ENCODE measurements around the gene APCDD1L.

Gene APCDD1L

GRCh38 chr20:58496429-58496769 is 18.8 kb downstream of the APCDD1L start:
- CTCF ChIA-PET: no interaction called here
- DNase-seq: no peak
- Mint-ChIP-seq H3K4me1 (no peaks in the 10 kb centered on the region), H3K36me3 (no peaks in the 10 kb centered on the region), H3K4me3 (no peak overlapping the region), H3K9me3 (no peaks in the 10 kb centered on the region), H3K27me3 (peaks cover 15% of the 10 kb centered on the region), H3K27ac (no peak overlapping the region)

GRCh38 chr20:58495623-58496428 is 19.4 kb downstream of the APCDD1L start:
- peaks cover 15% of the 10 kb centered on the region for H3K27me3 Mint-ChIP-seq
- no peak for DNase-seq
- CTCF ChIA-PET: no interaction called here
- H3K4me3 Mint-ChIP-seq: no peak overlapping the region
- no peaks in the 10 kb centered on the region for H3K4me1 Mint-ChIP-seq
- no peaks in the 10 kb centered on the region for H3K36me3 Mint-ChIP-seq
- no peak overlapping the region for H3K27ac Mint-ChIP-seq
- no peaks in the 10 kb centered on the region for H3K9me3 Mint-ChIP-seq

GRCh38 chr20:58494923-58495622 is 20.1 kb downstream of the APCDD1L start:
- H3K27ac Mint-ChIP-seq: no peak overlapping the region
- no peaks in the 10 kb centered on the region for H3K4me1 Mint-ChIP-seq
- DNase-seq: no peak
- no peaks in the 10 kb centered on the region for H3K36me3 Mint-ChIP-seq
- H3K4me3 Mint-ChIP-seq: no peak overlapping the region
- CTCF ChIA-PET: no interaction called here
- H3K27me3 Mint-ChIP-seq: peaks cover 16% of the 10 kb centered on the region
- no peaks in the 10 kb centered on the region for H3K9me3 Mint-ChIP-seq

- H3K27ac Mint-ChIP-seq: no peak overlapping the region
- DNase-seq: no peak
- no peaks in the 10 kb centered on the region for H3K4me1 Mint-ChIP-seq
- H3K27me3 Mint-ChIP-seq: peaks cover 20% of the 10 kb centered on the region
- no peak overlapping the region for H3K4me3 Mint-ChIP-seq
- CTCF ChIA-PET: no interaction called here
- no peaks in the 10 kb centered on the region for H3K36me3 Mint-ChIP-seq
- H3K9me3 Mint-ChIP-seq: peaks cover 9% of the 10 kb centered on the region
These were observed 22.2 kb downstream of the APCDD1L start for GRCh38 chr20:58492795-58493524.

- Mint-ChIP-seq H3K9me3 (peaks cover 11% of the 10 kb centered on the region), H3K4me3 (no peak overlapping the region), H3K27me3 (peaks cover 20% of the 10 kb centered on the region), H3K27ac (no peak overlapping the region), H3K36me3 (no peaks in the 10 kb centered on the region), H3K4me1 (no peaks in the 10 kb centered on the region)
- CTCF ChIA-PET: interaction anchor here (0.9 kb wide), 1 partner anchor 11 kb away, joined by 3 read pairs; no protein-coding TSS in a partner anchor
- no peak for DNase-seq
These were observed 23.0 kb downstream of the APCDD1L start for GRCh38 chr20:58492074-58492718.

GRCh38 chr20:58486207-58486606 is 29.0 kb downstream of the APCDD1L start:
- Mint-ChIP-seq H3K4me1 (peaks cover 3% of the 10 kb centered on the region), H3K9me3 (peaks cover 24% of the 10 kb centered on the region), H3K27ac (no peak overlapping the region), H3K36me3 (no peaks in the 10 kb centered on the region), H3K4me3 (no peak overlapping the region), H3K27me3 (peaks cover 35% of the 10 kb centered on the region)
- CTCF ChIA-PET: no interaction called here
- no peak for DNase-seq

- H3K36me3 Mint-ChIP-seq: no peaks in the 10 kb centered on the region
- no peak for DNase-seq
- no peak overlapping the region for H3K27ac Mint-ChIP-seq
- peaks cover 32% of the 10 kb centered on the region for H3K27me3 Mint-ChIP-seq
- peaks cover 24% of the 10 kb centered on the region for H3K9me3 Mint-ChIP-seq
- no peak overlapping the region for H3K4me3 Mint-ChIP-seq
- peaks cover 3% of the 10 kb centered on the region for H3K4me1 Mint-ChIP-seq
- CTCF ChIA-PET: no interaction called here
These were observed 29.8 kb downstream of the APCDD1L start for GRCh38 chr20:58485393-58485792.

GRCh38 chr20:58483470-58483869 is 31.7 kb downstream of the APCDD1L start:
- no peak overlapping the region for H3K27ac Mint-ChIP-seq
- no peaks in the 10 kb centered on the region for H3K36me3 Mint-ChIP-seq
- H3K4me3 Mint-ChIP-seq: no peak overlapping the region
- CTCF ChIA-PET: no interaction called here
- peaks cover 28% of the 10 kb centered on the region for H3K27me3 Mint-ChIP-seq
- no peak for DNase-seq
- H3K4me1 Mint-ChIP-seq: peaks cover 3% of the 10 kb centered on the region
- H3K9me3 Mint-ChIP-seq: peaks cover 17% of the 10 kb centered on the region

- DNase-seq: no peak
- Mint-ChIP-seq H3K36me3 (no peaks in the 10 kb centered on the region), H3K9me3 (peaks cover 16% of the 10 kb centered on the region), H3K27ac (no peak overlapping the region), H3K27me3 (peaks cover 28% of the 10 kb centered on the region), H3K4me1 (peaks cover 3% of the 10 kb centered on the region), H3K4me3 (no peak overlapping the region)
- CTCF ChIA-PET: interaction anchor here (2.0 kb wide), 1 partner anchor 168 kb away, joined by 4 read pairs; the partner anchor contains the start of gene STX16
These were observed 32.1 kb downstream of the APCDD1L start for GRCh38 chr20:58483051-58483450.

- H3K4me1 Mint-ChIP-seq: peaks cover 3% of the 10 kb centered on the region
- no peak overlapping the region for H3K27ac Mint-ChIP-seq
- no peak overlapping the region for H3K4me3 Mint-ChIP-seq
These were observed 32.8 kb downstream of the APCDD1L start for GRCh38 chr20:58482416-58482815.

GRCh38 chr20:58481481-58482021 is 33.6 kb downstream of the APCDD1L start:
- peaks cover 3% of the 10 kb centered on the region for H3K4me1 Mint-ChIP-seq
- H3K36me3 Mint-ChIP-seq: no peaks in the 10 kb centered on the region
- DNase-seq: peak; percentile 55
- H3K4me3 Mint-ChIP-seq: no peak overlapping the region
- no peak overlapping the region for H3K27ac Mint-ChIP-seq
- peaks cover 13% of the 10 kb centered on the region for H3K9me3 Mint-ChIP-seq
- CTCF ChIA-PET: interaction anchor here (0.8 to 2.2 kb wide), 11 partner anchors 10 to 384 kb away, joined by 3 to 14 read pairs (median 4); partner anchors contain the start of genes GNAS and STX16
- peaks cover 28% of the 10 kb centered on the region for H3K27me3 Mint-ChIP-seq

More at GRCh38 chr20:58482416-58482815, 32.8 kb downstream of the APCDD1L start:
- CTCF ChIA-PET: interaction anchor here (1.2 to 2.2 kb wide), 5 partner anchors 169 to 370 kb away, joined by 3 to 14 read pairs (median 4); partner anchors contain the start of genes GNAS and STX16
- Mint-ChIP-seq H3K27me3 (peaks cover 28% of the 10 kb centered on the region), H3K36me3 (no peaks in the 10 kb centered on the region), H3K9me3 (peaks cover 13% of the 10 kb centered on the region)
- DNase-seq: no peak

- CTCF ChIA-PET: interaction anchor here (0.6 to 2.2 kb wide), 11 partner anchors 11 to 906 kb away, joined by 3 to 14 read pairs (median 4); partner anchors contain the start of genes GNAS and STX16
- Mint-ChIP-seq H3K36me3 (no peaks in the 10 kb centered on the region), H3K4me1 (peaks cover 3% of the 10 kb centered on the region), H3K27me3 (peaks cover 28% of the 10 kb centered on the region), H3K27ac (no peak overlapping the region), H3K4me3 (no peak overlapping the region), H3K9me3 (peaks cover 5% of the 10 kb centered on the region)
- no peak for DNase-seq
These were observed 34.5 kb downstream of the APCDD1L start for GRCh38 chr20:58480551-58481336.

Data from activated naive CD4-positive, alpha-beta T cell treated with anti-CD3 and anti-CD28 coated beads, Interleukin-2, amount 10 ng/mL, durations not matched to agents 7 days and 5 days (primary cell).